K562 (cell line): ENCODE data around the gene LGALS9B.
"Not testable (repeated sequence)": the region's sequence is repeated elsewhere in the genome, so short reads cannot be mapped to it uniquely, and the experiment has no call there.

Source experiments
- BRCA1 ChIP-seq, 2 experiments: fragments of 450-650 bp in 1 of 2; sonication (generic) in 1 of 2; formaldehyde crosslinking in 1 of 2; IDR thresholded peaks; 2 replicates each; pipeline versions ENCODE4 v1.5.0 to v1.6.1; 2017 to 2020; ENCODE audit warnings: mild to moderate bottlenecking in 1 of 2, missing genetic modification reagents in 1 of 2
- BRF1 ChIP-seq: IDR thresholded peaks from 3 replicates; pipeline ENCODE4 v1.6.1; 2011; ENCODE audit warnings: borderline replicate concordance, mild to moderate bottlenecking; ENCODE audit not compliant: insufficient read length; ENCODE audit errors: extremely low read depth
- BRF2 ChIP-seq: IDR thresholded peaks from 3 replicates; pipeline ENCODE4 v1.6.1; 2011; ENCODE audit warnings: borderline replicate concordance, mild to moderate bottlenecking; ENCODE audit not compliant: insufficient read length, insufficient read depth
- CTCF ChIP-seq, 3 experiments: IDR thresholded peaks in 2 of 3; conservative IDR thresholded peaks in 1 of 3; 2 replicates each; pipeline ENCODE4 v1.5.1; 2011 to 2012; ENCODE audit warnings: low read length in 3 of 3, mild to moderate bottlenecking in 3 of 3, control low read depth in 2 of 3, improper control_type of control experiment in 1 of 3, inconsistent platforms in 1 of 3, low read depth in 1 of 3, mixed read lengths in 1 of 3, moderate library complexity in 1 of 3; ENCODE audit not compliant: insufficient read depth in 2 of 3
- E2F8 ChIP-seq: fragments of 450-650 bp; IDR thresholded peaks from 2 replicates; pipeline ENCODE4 v1.7.1; 2018; ENCODE audit warnings: mild to moderate bottlenecking, low read depth; ENCODE audit not compliant: partially characterized antibody
- EP300 ChIP-seq: IDR thresholded peaks from 2 replicates; pipeline ENCODE4 v1.6.1; 2012; ENCODE audit warnings: low read length, improper control_type of control experiment
- KAT2B ChIP-seq: IDR thresholded peaks from one replicate; pipeline ENCODE4 v1.6.1; 2012; ENCODE audit warnings: low read depth, mild to moderate bottlenecking, control low read depth, inconsistent platforms, low read length, moderate library complexity
- KDM5B ChIP-seq: fragments of 200-600 bp; sonication (generic); IDR thresholded peaks from 2 replicates; pipeline ENCODE4 v1.6.1; 2012; ENCODE audit warnings: low read depth, mild to moderate bottlenecking, moderate library complexity, low read length, control low read depth, inconsistent platforms; ENCODE audit not compliant: insufficient replicate concordance
- MTF1 ChIP-seq: fragments of 250-450 bp; sonication (Bioruptor Pico); IDR thresholded peaks from 2 replicates; pipeline ENCODE4 v1.9.0; 2021; ENCODE audit warnings: moderate library complexity, mild to moderate bottlenecking, inconsistent platforms, borderline replicate concordance
- MYC ChIP-seq, 2 experiments: fragments of 250-450 bp in 1 of 2; sonication (Bioruptor Pico) in 1 of 2; IDR thresholded peaks; 2 replicates each; pipeline versions ENCODE4 v1.5.1 to v1.6.1; 2012 to 2021; ENCODE audit warnings: low read depth in 2 of 2, borderline replicate concordance in 1 of 2, improper control_type of control experiment in 1 of 2, low read length in 1 of 2, mild to moderate bottlenecking in 1 of 2, moderate library complexity in 1 of 2
- SPI1 ChIP-seq: IDR thresholded peaks from 2 replicates; pipeline ENCODE4 v1.6.1; 2011; ENCODE audit warnings: low read depth, low read length, control low read depth, borderline replicate concordance
- ZBTB7A ChIP-seq: IDR thresholded peaks from 2 replicates; pipeline ENCODE4 v1.6.1; 2011; ENCODE audit warnings: low read depth, mild to moderate bottlenecking, low read length, moderate library complexity, borderline replicate concordance; ENCODE audit not compliant: control insufficient read depth
- ZNF143 ChIP-seq: sonication (generic); formaldehyde crosslinking; IDR thresholded peaks from 2 replicates; pipeline ENCODE4 v1.9.0; 2022; ENCODE audit warnings: mild to moderate bottlenecking, missing genetic modification reagents
- ZSCAN29 ChIP-seq: fragments of 450-650 bp; IDR thresholded peaks from 2 replicates; pipeline ENCODE4 v1.6.1; 2017

- not testable (repeated sequence) for TF ChIP-seq ZSCAN29; KDM5B; MTF1; EP300; ZBTB7A; BRF1; ZNF143 (CRISPR knock-in tag); MYC (IDR thresholded peaks at IDR 0.05; ENCODE audit: low read depth, low read length); MYC (CRISPR knock-in tag; IDR thresholded peaks at IDR 0.05; ENCODE audit: borderline replicate concordance, low read depth); CTCF (IDR thresholded peaks at IDR 0.05 in 2 of 3, conservative IDR thresholded peaks at IDR 0.05 in 1 of 3; ENCODE audit: insufficient read depth in 2 of 3, low read depth in 1 of 3, low read length in 3 of 3); KAT2B; SPI1; BRF2; BRCA1 (IDR thresholded peaks at IDR 0.05); BRCA1 (CRISPR knock-in tag; IDR thresholded peaks at IDR 0.05); E2F8
These were observed 34.6 kb upstream of the LGALS9B start for GRCh38 chr17:20501896-20502295.
